NCI-H2196 treated with DMSO at 0.1 percent for 48 hours (cell line): ENCODE results near the gene NUDCD3.
"Not testable (repeated sequence)": the region's sequence is repeated elsewhere in the genome, so short reads cannot be mapped to it uniquely, and the experiment has no call there.

Experiments used
- DNase-seq: peaks from one replicate; lab custom pipeline; 2025; ENCODE audit not compliant: unreplicated experiment; lab: John Stamatoyannopoulos, UW

Gene NUDCD3

DNA sequence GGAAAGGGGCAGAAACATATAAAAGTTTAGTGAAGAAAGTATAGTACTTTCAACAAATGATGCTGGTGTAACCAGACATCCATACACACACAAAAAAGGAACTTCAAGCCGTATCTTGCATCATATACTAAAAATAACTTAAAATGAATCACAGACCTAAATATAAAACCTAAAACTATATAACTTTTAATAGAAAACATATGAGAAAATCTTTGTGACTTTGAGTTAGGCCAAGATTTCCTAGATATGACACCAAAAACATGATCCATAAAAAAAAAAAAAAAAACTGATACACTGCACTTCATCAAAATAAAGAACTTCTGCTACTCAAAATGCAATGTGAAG is 40.9 kb downstream of the NUDCD3 start:
- no peak for DNase-seq

DNA sequence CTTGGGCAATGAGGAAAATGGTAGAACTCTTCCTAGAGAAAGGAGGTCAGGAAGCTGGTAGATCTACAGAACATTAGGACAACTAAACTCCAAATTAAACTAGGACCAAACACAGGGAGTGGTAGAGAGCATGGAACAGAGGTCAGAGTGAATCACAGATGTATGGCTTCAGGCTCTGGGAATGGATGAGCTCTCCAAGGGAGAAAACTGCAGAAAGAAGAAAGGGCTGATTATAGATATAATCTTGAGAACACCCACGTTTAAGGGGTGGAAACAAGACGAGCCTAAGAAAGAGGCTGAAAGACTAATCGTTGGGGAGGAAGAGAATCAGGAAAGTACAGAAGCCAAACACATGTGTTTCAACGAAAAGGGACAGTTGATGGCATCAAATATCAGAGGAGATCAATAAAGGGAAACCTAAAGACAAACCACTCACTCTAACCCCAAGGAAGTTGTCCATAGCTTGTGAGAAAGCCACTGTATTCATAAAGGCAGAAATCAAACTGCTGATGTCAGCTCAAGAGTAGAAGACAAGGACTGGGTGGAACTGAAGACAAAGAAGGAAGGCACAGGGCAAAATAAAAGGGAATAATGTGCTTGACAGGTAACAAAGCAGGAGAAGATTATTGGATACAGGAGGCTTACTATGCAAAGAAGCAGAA is 41.4 kb downstream of the NUDCD3 start:
- DNase-seq = no peak

DNA sequence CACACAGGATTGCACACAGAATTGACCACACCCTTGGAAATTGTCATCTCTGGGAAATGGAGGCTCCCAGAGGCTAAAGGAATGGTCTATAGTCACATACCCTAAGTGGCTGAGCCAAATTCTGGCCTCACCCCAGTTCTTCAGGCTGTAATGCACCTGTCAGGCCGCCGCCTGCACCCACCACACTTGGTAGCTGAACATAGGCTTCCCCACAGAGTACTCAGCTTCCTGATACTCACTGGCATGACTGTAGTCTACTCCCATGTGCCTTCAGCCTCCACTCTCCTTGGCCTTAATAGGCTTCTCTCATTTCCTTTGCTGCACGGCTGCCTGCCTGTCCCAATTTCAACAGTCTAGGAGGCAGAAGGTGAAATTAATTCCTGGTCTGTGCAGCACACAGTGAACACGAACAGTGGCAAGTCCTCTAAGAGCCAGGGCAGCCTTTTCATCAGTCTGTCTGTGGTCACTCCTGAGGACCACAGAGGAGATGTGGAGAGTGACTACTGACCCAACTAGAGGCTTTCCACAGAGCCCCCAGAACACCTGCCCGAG is 42.5 kb downstream of the NUDCD3 start:
- DNase-seq = no peak

DNA sequence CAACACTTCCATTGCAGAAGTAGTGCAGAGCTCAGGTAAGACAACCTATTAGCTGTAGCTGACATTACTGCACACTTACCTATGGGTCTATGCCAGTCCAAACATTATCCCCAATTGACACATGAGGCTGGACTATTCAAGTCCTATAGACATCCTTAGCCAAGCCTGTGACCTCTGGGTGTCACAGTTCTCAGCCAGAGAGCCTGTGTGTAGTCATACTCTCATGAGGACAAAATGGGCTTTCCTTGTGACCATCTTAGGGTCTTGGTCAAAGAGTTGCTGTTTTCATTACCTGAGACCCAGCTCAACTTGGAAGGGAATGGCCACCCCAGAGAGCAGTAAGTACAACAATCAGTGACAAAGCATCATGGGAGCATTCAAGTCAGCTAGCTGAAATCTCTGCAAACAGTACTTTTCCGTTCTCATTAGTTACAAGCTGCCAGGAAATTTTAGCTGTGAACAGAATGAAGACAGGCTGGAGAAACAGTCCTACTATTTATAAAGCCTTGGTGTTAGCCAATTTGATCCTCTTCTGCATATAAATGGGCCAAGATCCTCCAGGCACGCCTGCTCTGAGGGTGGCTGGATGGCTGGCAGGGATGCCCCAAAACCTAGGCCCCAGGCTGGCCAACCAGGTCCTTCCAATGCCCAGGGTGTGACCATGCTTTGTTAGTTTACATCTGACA is 44.3 kb downstream of the NUDCD3 start:
- DNase-seq = no peak

DNA sequence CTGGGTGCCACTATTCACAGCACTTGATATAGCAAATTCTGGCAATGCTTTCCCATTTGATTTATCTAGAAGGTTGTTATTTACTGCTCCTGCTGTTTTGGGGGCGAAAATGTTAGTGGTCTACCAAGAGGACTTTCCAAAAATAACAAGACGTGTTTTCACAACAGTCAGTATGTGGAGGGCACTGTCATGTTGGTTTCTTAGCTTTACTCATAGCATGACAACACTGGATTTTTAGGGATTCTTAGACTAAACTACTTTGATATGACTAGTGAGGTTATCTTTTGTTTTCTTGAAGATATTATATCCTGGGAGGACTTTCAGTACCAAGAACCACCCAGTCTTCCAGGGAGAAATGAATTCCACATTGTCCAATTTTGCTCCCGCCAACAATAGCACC is 49.4 kb downstream of the NUDCD3 start:
- DNase-seq = no peak

DNA sequence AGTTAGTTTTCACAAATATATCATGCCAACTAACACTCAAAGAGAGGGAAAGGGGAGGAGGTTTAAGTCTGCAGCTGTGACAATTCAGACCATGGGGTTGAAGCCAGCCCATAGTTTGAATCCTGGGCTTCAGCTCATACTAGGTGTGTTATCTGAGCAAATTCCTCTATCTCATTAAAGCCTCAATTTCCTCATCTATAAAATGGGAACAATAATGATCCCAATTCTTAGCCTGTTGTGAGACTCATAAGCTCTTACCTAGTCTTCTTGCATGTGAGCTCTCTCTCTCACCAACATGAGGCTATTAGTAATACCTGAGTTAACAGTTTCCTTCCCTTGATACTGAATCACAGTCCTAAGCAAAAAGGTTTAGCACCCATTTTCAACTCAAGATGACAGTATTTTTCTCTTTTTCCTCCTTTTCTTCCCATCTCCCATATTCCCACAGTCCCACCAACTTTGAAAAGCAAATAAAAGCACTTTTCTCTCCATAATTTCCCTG is 49.8 kb downstream of the NUDCD3 start:
- no peak for DNase-seq

DNA sequence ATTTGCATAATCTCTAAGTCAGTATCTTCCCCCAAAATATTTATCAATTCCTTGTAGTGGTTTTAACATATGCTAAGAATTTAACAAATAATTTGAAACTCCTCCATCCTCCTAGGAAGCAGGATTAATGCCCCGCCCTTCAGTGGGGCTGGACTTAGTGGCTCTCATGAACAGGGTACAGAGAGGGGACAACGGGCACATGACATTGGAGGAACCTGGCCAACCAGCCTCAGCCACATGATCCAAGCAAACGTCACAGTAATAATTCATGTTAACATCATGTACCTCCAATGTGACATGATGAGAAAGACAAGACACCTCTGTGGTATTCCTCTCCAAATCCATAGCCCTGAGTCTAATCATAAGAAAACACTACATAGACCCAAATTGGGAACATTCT is 50.5 kb downstream of the NUDCD3 start:
- no peak for DNase-seq

DNA sequence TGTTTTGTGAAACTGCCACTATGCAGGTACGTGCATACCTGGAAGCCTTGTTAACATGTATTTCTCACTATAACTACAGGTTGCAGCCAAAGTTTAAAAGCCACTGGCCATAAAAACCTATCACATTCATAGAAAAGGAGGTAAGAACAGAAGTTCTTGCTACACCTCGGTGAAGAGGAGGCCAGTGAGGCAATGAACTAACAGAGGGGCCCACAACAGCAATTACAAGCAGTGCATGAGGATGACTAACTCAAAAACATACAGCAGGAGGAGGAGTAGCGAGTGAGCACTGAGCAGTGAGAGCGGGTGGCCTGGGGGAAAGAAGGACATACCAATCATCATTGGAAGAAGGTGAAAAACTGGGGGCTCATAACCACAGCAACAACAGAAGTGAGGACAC is 51.6 kb downstream of the NUDCD3 start:
- no peak for DNase-seq

DNA sequence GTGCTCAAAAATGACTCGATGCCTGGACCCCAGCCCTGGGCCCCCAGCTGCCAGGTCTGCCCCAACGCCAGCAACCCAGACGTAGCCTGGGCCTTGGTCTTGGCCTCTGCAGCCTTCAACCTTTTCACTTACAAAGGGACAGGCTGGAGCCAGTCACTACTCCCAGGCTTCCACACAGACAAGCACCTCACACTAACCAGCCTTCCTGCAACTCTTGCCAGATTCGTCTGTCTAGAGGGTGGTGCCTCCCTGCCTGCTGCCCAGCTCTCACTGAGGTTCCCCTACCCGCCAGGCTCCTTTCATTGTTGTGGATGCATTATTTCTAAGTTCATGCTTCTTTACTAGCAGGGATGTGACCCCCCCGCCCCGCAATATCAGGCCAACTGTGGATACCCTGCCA is 56.3 kb downstream of the NUDCD3 start:
- DNase-seq = no peak

DNA sequence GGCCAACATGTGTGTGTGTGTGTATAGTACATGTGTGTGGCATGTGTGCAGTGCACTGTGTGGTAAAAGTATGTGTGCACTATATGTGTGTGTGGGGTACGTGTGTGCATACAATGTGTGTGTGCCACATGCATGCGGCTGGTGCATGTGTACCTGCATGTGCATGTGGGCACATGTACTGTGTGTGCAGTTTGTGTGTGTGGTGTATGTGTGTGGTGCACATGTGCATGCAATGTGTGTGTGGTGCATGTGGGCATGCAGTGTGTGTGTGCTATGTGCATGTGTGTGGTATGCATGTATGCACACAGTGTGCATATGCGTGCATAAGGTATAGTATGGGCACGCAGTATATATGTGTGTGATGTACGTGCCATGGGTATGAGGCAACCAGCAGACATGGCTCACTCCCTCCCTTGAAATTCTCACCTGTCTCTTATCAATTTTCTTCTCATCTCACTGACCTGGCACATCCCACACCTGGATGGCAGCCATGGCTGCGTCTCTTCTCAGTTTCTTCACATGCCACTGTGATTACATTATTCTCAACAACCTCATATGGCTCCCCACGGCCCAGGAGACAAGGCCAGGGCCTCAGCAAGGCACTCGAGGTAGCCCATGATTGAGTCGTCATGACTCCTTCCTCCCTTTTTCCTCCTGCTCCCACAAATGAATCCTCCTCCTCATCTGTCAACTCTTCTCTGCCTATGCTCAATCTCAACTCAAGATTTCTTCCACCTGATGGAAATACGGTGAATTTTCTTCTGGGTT is 57.0 kb downstream of the NUDCD3 start:
- no peak for DNase-seq

DNA sequence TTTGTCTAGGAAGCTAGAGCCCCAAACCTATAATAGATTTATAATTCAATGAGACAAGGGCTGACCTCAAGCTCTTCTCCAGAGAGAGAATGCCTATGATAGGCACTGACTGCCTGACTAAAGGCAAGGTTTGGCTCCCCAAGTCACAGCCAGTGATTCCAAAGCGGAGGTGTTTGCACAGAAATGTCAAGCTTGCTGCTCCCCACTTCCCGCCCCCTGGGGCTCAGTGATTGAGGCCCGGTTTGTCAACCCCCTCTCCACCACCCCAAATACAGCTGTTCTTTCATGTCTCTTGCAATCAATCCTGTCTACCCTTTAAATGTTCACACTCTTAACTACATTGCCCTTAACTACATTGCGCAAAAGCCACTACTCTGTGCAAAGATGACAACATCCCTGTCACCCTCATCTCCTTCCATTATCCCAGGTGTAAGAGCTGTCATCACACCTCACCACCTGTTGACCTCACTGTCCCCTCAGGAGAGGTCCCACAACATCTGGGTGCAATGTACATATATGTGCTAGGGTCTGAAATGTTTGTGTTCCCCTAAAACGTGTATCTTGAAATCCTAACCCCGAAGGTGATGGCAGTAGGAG is 58.0 kb downstream of the NUDCD3 start:
- DNase-seq = no peak

DNA sequence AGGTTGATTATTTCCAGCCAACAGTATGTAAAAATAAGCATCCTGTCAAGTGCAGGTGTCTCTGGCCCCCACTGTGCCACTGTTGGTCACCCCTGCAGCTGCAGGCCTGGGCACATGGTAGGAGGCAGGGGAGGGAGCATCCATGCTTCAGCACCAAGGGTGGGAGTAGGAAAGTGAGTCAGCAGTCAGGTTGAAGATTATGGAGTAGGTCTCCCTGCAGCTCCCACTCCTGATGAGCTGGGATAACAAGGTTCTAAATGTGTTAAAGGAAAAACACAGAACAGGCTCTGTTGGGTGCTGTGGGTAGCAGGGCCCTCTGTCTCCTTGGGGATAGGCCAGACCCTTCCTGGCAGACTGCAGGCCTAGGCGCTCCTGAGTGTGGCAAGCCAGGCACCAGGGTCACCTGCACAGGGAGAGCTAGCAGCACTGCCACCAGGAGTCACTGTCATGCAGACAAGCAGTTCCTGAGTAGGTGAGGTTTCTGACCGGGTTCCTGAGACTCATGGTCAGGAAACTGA is 59.3 kb downstream of the NUDCD3 start:
- no peak for DNase-seq

DNA sequence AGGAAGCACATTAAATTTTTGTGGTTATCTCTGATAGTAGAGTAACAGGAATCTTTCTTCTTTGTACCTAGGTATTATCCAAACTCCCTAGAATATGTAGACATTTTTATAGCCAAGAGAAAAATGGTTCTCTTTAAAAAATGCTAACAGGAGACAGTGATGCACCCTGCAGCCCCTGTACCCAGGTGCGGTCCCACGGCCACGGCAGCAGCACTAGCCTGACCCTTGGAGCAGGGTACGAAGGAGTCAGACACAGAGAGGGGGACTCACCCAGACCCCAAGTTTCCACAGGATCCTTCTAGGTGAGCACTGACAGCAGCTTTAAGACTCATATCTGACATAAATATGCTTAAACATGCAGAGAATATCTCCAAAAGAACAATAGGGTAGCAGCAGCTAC is 60.4 kb downstream of the NUDCD3 start:
- no peak for DNase-seq

DNA sequence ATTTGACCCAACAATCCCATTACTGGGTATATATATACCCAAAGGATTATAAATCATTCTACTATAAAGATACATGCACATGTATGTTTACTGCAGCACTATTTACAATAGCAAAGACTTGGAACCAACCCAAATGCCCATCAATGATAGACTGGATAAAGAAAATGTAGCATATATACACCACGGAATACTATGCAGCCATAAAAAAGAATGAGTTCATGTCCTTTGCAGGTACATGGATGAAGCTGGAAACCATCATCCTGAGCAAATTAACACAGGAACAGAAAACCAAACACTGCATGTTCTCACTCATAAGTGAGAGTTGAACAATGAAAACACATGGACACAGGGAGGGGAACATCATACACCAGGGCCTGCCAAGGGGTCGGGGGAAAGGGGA is 65.7 kb downstream of the NUDCD3 start:
- DNase-seq = not testable (repeated sequence)

DNA sequence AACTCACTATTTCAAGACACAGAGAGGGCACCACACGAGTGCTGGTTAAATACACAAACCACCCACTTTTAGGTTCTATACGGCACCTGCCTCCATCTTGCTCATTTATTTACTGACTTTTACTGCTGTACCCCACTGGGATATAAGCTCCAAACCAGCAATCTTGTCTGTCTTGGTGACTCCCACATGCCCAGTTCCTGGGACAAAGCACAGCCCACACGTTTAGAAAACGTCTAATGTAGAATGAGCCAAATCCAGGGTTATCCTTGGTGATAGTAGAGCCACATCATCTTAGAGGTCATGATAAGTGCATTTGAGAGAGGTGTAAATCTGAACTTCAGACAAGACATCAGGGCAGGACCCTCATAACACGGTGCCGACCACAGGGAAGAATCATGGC is 73.5 kb downstream of the NUDCD3 start:
- no peak for DNase-seq

DNA sequence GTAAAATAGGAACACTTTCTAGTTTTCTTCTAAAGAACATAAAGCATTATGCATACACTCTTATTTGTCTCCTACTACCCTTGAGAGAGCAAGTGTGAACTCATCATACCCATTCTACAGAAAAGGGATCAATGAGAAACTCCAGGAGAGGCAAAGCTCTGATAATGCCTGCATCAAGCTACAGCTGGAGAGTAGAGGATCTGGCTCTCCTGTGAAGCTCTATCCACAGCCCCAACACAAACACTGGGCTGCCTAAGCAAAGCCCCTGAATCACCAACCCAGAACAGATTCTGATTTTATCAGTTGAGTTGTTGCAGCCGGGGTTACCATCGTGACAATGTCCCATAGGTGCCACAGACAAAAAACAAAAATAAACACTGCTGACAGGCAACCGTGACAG is 74.9 kb downstream of the NUDCD3 start:
- no peak for DNase-seq

DNA sequence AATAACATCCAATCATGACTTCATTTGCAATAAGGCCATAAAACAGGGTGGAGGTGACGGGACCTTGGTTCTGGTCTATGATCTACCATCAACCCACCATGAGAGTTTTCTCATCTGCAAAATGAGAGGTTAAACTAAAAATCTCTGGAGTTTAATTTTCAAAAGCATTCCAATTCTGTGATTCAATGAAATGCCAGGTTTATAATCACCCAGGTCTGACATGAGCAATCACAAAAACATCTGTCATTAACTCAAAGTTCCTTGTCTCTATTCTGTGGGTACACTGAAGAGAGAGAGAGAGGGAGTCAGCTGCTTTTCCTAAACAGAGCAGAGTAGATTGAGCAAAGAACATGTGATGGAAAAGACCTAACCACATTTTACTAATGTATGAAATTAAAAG is 75.4 kb downstream of the NUDCD3 start:
- no peak for DNase-seq

DNA sequence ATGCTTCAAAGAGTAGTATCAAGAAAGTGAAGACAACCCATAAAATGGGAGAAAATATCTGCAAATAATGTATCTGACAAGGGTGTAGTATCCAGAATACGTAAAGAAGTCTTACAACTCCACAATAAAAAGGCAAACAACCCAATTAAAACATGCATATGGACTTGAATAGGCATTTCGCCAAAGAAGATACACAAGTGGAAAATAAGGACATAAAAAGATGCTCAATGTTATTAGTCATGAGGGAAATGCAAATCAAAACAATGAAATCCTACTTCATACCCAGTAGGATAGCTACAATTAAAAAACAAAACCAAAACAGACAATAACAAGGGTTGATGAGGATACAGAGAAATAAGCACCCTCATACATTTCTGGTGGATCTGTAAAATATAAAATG is 79.2 kb downstream of the NUDCD3 start:
- DNase-seq = no peak

DNA sequence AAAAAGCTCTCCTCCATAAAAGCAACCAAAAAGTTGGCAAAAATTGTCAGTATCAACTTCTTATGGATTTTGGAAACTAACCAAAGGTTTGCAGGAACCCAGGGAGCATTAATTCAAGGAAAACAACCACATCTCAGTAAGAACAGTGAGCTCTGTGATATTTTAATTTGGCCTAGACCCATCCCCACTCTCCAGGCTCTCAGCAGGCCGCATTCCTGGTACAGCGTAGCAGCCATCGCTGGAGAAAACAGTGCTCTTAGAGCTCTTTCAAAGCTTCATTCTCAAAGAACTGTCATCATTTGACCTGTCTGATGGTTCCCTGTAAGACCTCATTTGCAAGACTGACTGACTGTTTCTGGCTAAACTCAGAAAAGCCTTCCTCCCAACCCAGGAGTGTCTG is 81.9 kb downstream of the NUDCD3 start:
- DNase-seq = no peak

DNA sequence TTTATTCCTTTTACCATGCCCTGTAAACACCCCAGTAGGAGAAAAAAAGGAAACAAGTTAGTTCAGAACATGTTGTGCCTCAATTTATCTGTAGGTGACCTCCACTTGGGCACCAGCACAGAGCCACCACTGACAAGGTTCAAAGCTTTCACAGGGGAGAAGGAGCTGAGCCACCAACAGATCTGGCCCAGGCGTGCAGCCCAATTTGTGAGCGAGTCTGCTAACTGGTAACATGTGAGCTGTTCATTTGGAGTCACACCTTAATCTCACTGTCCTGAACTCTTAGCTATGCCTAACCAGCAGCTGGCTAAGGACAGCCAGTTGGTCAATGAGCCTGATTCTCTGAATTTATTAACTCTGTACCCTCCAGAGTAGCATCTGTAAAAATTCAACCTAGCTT is 86.7 kb downstream of the NUDCD3 start:
- no peak for DNase-seq

DNA sequence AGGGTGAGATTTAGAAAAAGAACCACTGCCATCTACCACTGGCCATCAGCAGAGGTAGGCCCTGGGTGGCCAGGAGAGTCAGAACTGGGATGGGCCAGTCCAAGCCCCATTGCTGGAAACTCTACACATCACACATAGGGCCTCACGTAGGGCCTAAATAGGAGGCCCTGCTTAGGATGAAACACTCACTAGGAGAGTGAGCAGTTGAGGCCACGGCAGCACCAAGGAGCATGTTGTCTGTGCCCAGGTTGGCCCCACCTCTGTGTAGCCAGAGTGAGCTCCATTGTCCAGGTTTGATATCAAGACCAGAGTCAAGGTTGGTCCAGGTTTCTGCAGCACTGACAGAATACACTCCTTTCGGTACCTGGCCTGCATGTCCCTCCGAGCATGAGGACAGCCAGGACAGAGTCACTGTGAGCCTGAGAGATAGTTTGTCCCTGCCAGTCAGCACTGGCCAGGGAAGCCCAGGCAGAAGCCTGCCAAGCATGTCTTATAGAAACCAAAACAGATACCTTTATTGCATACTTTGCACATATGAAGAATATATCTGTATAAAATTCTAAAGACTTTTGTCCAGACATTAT is 87.2 kb downstream of the NUDCD3 start:
- DNase-seq = no peak
